ENCODE results near the gene PDAP1. TPM values are rescaled to one million over a fixed set of nuclear protein-coding genes. Genes with fewer than 3 reads are reported as not detected.

PDAP1 gene
- total RNA-seq, 1 experiment from 2014 or later = 150 TPM

- H4K20me1 ChIP-seq (ENCODE audit: control insufficient read depth, insufficient read depth, insufficient read length) = no peaks in the 10 kb centered on the region
These were observed 18.6 kb downstream of the PDAP1 start for GRCh38 chr7:99389772-99390171.

More at GRCh38 chr7:99389772-99390171, 18.6 kb downstream of the PDAP1 start:
- no peak overlapping the region for H3K27ac Mint-ChIP-seq
- Histone ChIP-seq H4K8ac (replicated peaks; ENCODE audit: insufficient read length, low read depth, low read length) (no peak overlapping the region), H3K14ac (ENCODE audit: insufficient read depth, low read length) (no peak overlapping the region), H2BK20ac (ENCODE audit: low read depth, low read length, poor library complexity, severe bottlenecking) (no peak overlapping the region), H3K4me2 (ENCODE audit: insufficient read depth, insufficient read length, low read length) (no peak overlapping the region), H3K79me1 (ENCODE audit: insufficient read depth, low read depth, low read length, poor library complexity, severe bottlenecking) (no peaks in the 10 kb centered on the region), H3K27me3 (ENCODE audit: insufficient read depth, low read length) (no peaks in the 10 kb centered on the region), H2BK5ac (ENCODE audit: insufficient read length, low read length) (no peak overlapping the region), H3K4ac (ENCODE audit: low read depth, low read length) (no peak overlapping the region), H3K4me1 (ENCODE audit: insufficient read depth, low read length) (peaks cover 2% of the 10 kb centered on the region; the same call in 1 of the 2 replicates), H3K9ac (ENCODE audit: extremely low read depth, insufficient read length, low read length) (no peak overlapping the region), H2AFZ (ENCODE audit: low read length) (no peak overlapping the region), H3K27ac (ENCODE audit: insufficient read length, low read depth, low read length) (no peak overlapping the region), H4K91ac (ENCODE audit: insufficient read length, low read depth, low read length) (no peak overlapping the region), H2BK12ac (ENCODE audit: insufficient read length, low read depth, low read length) (no peak overlapping the region), H3K23me2 (ENCODE audit: insufficient read length, low read depth, low read length, poor library complexity, severe bottlenecking) (peaks cover 13% of the 10 kb centered on the region), H2BK120ac (ENCODE audit: low read depth, low read length, poor library complexity, severe bottlenecking) (no peak overlapping the region), H3K23ac (ENCODE audit: insufficient read length, low read depth, low read length) (no peak overlapping the region), H4K5ac (ENCODE audit: insufficient read length, low read depth, low read length) (no peak overlapping the region), H3K9me3 (ENCODE audit: control insufficient read depth, low read depth, low read length) (no peaks in the 10 kb centered on the region), H3K18ac (ENCODE audit: insufficient read length, low read depth, low read length) (no peak overlapping the region), H3K79me2 (ENCODE audit: insufficient read depth, low read length) (no peaks in the 10 kb centered on the region), H3T11ph (ENCODE audit: low read length) (no peak overlapping the region), H2AK5ac (ENCODE audit: insufficient read length, low read length) (no peak overlapping the region), H2BK15ac (ENCODE audit: low read depth, low read length) (no peak overlapping the region), H3K56ac (ENCODE audit: insufficient read length, low read depth, low read length) (no peak overlapping the region)
- H3K9me3 Mint-ChIP-seq = no peaks in the 10 kb centered on the region; a peak in 1 of 5 replicates
- H3K4me1 Mint-ChIP-seq = peaks cover 13 to 14% of the 10 kb centered on the region in 2 experiments
- WGBS (ENCODE audit: extremely low coverage, insufficient read length, low lambda C conversion rate) = no CpG with 5 or more reads among the region's 13 CpGs
- H3K27me3 Mint-ChIP-seq (ENCODE audit: low read depth) = peaks cover 1% of the 10 kb centered on the region; the same call in 1 of the 2 replicates
- peaks cover 16 to 64% (median 31%) of the 10 kb centered on the region in 3 experiments for H3K36me3 Mint-ChIP-seq (ENCODE audit: insufficient read depth in 1 of 3, low read depth in 3 of 3)
- DNase-seq = no peak
- TF ChIP-seq CTCF (conservative IDR thresholded peaks at IDR 0.05) = no peak
- no peak overlapping the region for H3K4me3 Mint-ChIP-seq

Data from H9 (cell line).